Measurements from ENCODE around the gene CLEC2D.

The CLEC2D gene

GRCh38 chr12:9636851-9637206 lies 32.7 kb upstream of the CLEC2D start:
- H3K79me1 ChIP-seq (replicated peaks; ENCODE audit: low read length, poor library complexity, severe bottlenecking): no peaks in the 10 kb centered on the region
- no peak overlapping the region for H3K14ac ChIP-seq (ENCODE audit: low read length in 2 of 2)
- H2BK120ac ChIP-seq (ENCODE audit: low read depth, low read length): no peak overlapping the region
- peak overlapping the region in 1 of 2 experiments; percentile 16 for H3K4ac ChIP-seq (ENCODE audit: low read depth in 1 of 2, low read length in 2 of 2)
- H2AK5ac ChIP-seq (ENCODE audit: low read length, severe bottlenecking): no peak overlapping the region
- H3K4me3 ChIP-seq (ENCODE audit: insufficient read depth in 1 of 2, low read depth in 1 of 2, low read length in 2 of 2): no peak overlapping the region
- H2BK15ac ChIP-seq (ENCODE audit: low read depth, poor library complexity, severe bottlenecking): no peak overlapping the region
- peaks cover 0 to 3% of the 10 kb centered on the region in 2 experiments for H3K36me3 ChIP-seq (ENCODE audit: control insufficient read depth in 1 of 2, insufficient read depth in 2 of 2, low read depth in 1 of 2, low read length in 2 of 2)
- no peak overlapping the region for H4K8ac ChIP-seq (ENCODE audit: low read length)
- no peak overlapping the region for H3K4me2 ChIP-seq (ENCODE audit: low read length, poor library complexity, severe bottlenecking)
- no peak for DNase-seq
- H3K4me1 ChIP-seq (ENCODE audit: control insufficient read depth, insufficient read depth, low read depth, low read length): no peaks in the 10 kb centered on the region
- 88% methylated on average over 5 of the region's 5 CpGs for WGBS
- no peak overlapping the region for H2AFZ ChIP-seq (ENCODE audit: low read depth, low read length)
- no peak overlapping the region for H2BK12ac ChIP-seq (ENCODE audit: low read length in 2 of 2)
- H3K9me3 ChIP-seq (ENCODE audit: control insufficient read depth, low read length): no peaks in the 10 kb centered on the region
- no peak overlapping the region for H3K9ac ChIP-seq (ENCODE audit: low read length)
- no peak overlapping the region for H4K91ac ChIP-seq (ENCODE audit: low read length)
- H3K27me3 ChIP-seq (ENCODE audit: control insufficient read depth in 1 of 2, insufficient read depth in 1 of 2, low read length in 2 of 2): no peaks in the 10 kb centered on the region
- H3K27ac ChIP-seq (ENCODE audit: low read length, poor library complexity, severe bottlenecking): no peak overlapping the region
- H2BK5ac ChIP-seq (ENCODE audit: low read depth, low read length, poor library complexity, severe bottlenecking): no peak overlapping the region
- no peak overlapping the region for H3K23ac ChIP-seq (ENCODE audit: low read length in 2 of 2)
- no peak overlapping the region for H3K18ac ChIP-seq (ENCODE audit: low read depth in 1 of 2, low read length in 2 of 2)

DNA sequence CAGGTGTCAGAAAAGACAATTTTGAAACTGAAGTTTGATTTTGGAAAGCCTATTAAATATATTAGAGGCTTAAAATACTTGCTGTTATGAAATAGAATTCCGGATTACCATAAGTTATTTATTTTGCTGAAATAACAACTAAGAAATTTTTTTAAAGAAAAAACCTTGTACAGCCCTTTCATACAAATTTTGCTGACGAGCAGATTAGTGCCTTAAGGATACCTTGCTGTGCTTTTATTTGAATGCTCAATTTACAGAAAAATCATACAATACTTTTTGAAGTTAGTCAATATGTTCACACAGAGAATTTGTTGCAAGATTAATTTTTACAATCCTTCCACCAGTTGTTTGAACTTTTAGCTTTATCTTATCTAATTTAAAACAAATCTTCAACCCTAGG lies 29.5 kb upstream of the CLEC2D start:
- Histone ChIP-seq H3K4me3 (ENCODE audit: insufficient read depth in 1 of 2, low read depth in 1 of 2, low read length in 2 of 2) (no peak overlapping the region), H3K27ac (ENCODE audit: low read length, poor library complexity, severe bottlenecking) (no peak overlapping the region), H3K79me1 (replicated peaks; ENCODE audit: low read length, poor library complexity, severe bottlenecking) (no peaks in the 10 kb centered on the region), H2BK15ac (ENCODE audit: low read depth, poor library complexity, severe bottlenecking) (no peak overlapping the region), H3K23ac (ENCODE audit: low read length in 2 of 2) (no peak overlapping the region), H3K14ac (ENCODE audit: low read length in 2 of 2) (no peak overlapping the region), H2BK120ac (ENCODE audit: low read depth, low read length) (no peak overlapping the region), H3K4me2 (ENCODE audit: low read length, poor library complexity, severe bottlenecking) (no peak overlapping the region), H2BK5ac (ENCODE audit: low read depth, low read length, poor library complexity, severe bottlenecking) (no peak overlapping the region), H2BK12ac (ENCODE audit: low read length in 2 of 2) (no peak overlapping the region), H3K4ac (ENCODE audit: low read depth in 1 of 2, low read length in 2 of 2) (no peak overlapping the region), H3K4me1 (ENCODE audit: control insufficient read depth, insufficient read depth, low read depth, low read length) (no peaks in the 10 kb centered on the region), H4K8ac (ENCODE audit: low read length) (no peak overlapping the region), H3K9me3 (ENCODE audit: control insufficient read depth, low read length) (no peaks in the 10 kb centered on the region), H3K9ac (ENCODE audit: low read length) (no peak overlapping the region), H3K36me3 (ENCODE audit: control insufficient read depth in 1 of 2, insufficient read depth in 2 of 2, low read depth in 1 of 2, low read length in 2 of 2) (peaks cover 0 to 3% of the 10 kb centered on the region in 2 experiments), H3K18ac (ENCODE audit: low read depth in 1 of 2, low read length in 2 of 2) (no peak overlapping the region), H3K27me3 (ENCODE audit: control insufficient read depth in 1 of 2, insufficient read depth in 1 of 2, low read length in 2 of 2) (no peaks in the 10 kb centered on the region), H2AK5ac (ENCODE audit: low read length, severe bottlenecking) (no peak overlapping the region), H4K91ac (ENCODE audit: low read length) (no peak overlapping the region), H2AFZ (ENCODE audit: low read depth, low read length) (no peak overlapping the region)
- DNase-seq: no peak
- no CpG with 5 or more reads among the region's 2 CpGs for WGBS

- no peak overlapping the region for H2BK5ac ChIP-seq (ENCODE audit: low read depth, low read length, poor library complexity, severe bottlenecking)
- no peaks in the 10 kb centered on the region for H3K27me3 ChIP-seq (ENCODE audit: control insufficient read depth in 1 of 2, insufficient read depth in 1 of 2, low read length in 2 of 2)
- H2AK5ac ChIP-seq (ENCODE audit: low read length, severe bottlenecking): no peak overlapping the region
- 90% methylated on average over 15 of the region's 15 CpGs for WGBS
- H3K14ac ChIP-seq (ENCODE audit: low read length in 2 of 2): no peak overlapping the region
- H3K36me3 ChIP-seq (ENCODE audit: control insufficient read depth in 1 of 2, insufficient read depth in 2 of 2, low read depth in 1 of 2, low read length in 2 of 2): peaks cover 0 to 3% of the 10 kb centered on the region in 2 experiments
- no peaks in the 10 kb centered on the region for H3K9me3 ChIP-seq (ENCODE audit: control insufficient read depth, low read length)
- no peak overlapping the region for H3K18ac ChIP-seq (ENCODE audit: low read depth in 1 of 2, low read length in 2 of 2)
- H3K4me1 ChIP-seq (ENCODE audit: control insufficient read depth, insufficient read depth, low read depth, low read length): peaks cover 2% of the 10 kb centered on the region
- H4K91ac ChIP-seq (ENCODE audit: low read length): no peak overlapping the region
- no peaks in the 10 kb centered on the region for H3K79me1 ChIP-seq (replicated peaks; ENCODE audit: low read length, poor library complexity, severe bottlenecking)
- no peak overlapping the region for H3K4me3 ChIP-seq (ENCODE audit: insufficient read depth in 1 of 2, low read depth in 1 of 2, low read length in 2 of 2)
- DNase-seq: no peak
- no peak overlapping the region for H2AFZ ChIP-seq (ENCODE audit: low read depth, low read length)
- no peak overlapping the region for H3K4ac ChIP-seq (ENCODE audit: low read depth in 1 of 2, low read length in 2 of 2)
- H3K27ac ChIP-seq (ENCODE audit: low read length, poor library complexity, severe bottlenecking): no peak overlapping the region
- H2BK120ac ChIP-seq (ENCODE audit: low read depth, low read length): no peak overlapping the region
- H2BK12ac ChIP-seq (ENCODE audit: low read length in 2 of 2): no peak overlapping the region
- H3K4me2 ChIP-seq (ENCODE audit: low read length, poor library complexity, severe bottlenecking): no peak overlapping the region
- H3K9ac ChIP-seq (ENCODE audit: low read length): no peak overlapping the region
- no peak overlapping the region for H2BK15ac ChIP-seq (ENCODE audit: low read depth, poor library complexity, severe bottlenecking)
- H4K8ac ChIP-seq (ENCODE audit: low read length): no peak overlapping the region
- H3K23ac ChIP-seq (ENCODE audit: low read length in 2 of 2): no peak overlapping the region
Observed at GRCh38 chr12:9642606-9643265, 26.8 kb upstream of the CLEC2D start.

GRCh38 chr12:9643266-9643660 lies 26.2 kb upstream of the CLEC2D start:
- H3K4me1 ChIP-seq (ENCODE audit: control insufficient read depth, insufficient read depth, low read depth, low read length): peaks cover 3% of the 10 kb centered on the region
- no peak overlapping the region for H4K91ac ChIP-seq (ENCODE audit: low read length)

More at GRCh38 chr12:9643266-9643660, 26.2 kb upstream of the CLEC2D start:
- Histone ChIP-seq H4K8ac (ENCODE audit: low read length) (no peak overlapping the region), H3K4ac (ENCODE audit: low read depth in 1 of 2, low read length in 2 of 2) (no peak overlapping the region), H3K27me3 (ENCODE audit: control insufficient read depth in 1 of 2, insufficient read depth in 1 of 2, low read length in 2 of 2) (no peaks in the 10 kb centered on the region), H2BK12ac (ENCODE audit: low read length in 2 of 2) (no peak overlapping the region), H3K14ac (ENCODE audit: low read length in 2 of 2) (no peak overlapping the region), H3K36me3 (ENCODE audit: control insufficient read depth in 1 of 2, insufficient read depth in 2 of 2, low read depth in 1 of 2, low read length in 2 of 2) (peaks cover 0 to 3% of the 10 kb centered on the region in 2 experiments), H2AK5ac (ENCODE audit: low read length, severe bottlenecking) (no peak overlapping the region), H3K18ac (ENCODE audit: low read depth in 1 of 2, low read length in 2 of 2) (no peak overlapping the region), H3K27ac (ENCODE audit: low read length, poor library complexity, severe bottlenecking) (no peak overlapping the region), H2BK15ac (ENCODE audit: low read depth, poor library complexity, severe bottlenecking) (no peak overlapping the region), H2AFZ (ENCODE audit: low read depth, low read length) (no peak overlapping the region), H3K9ac (ENCODE audit: low read length) (no peak overlapping the region), H3K4me3 (ENCODE audit: insufficient read depth in 1 of 2, low read depth in 1 of 2, low read length in 2 of 2) (no peak overlapping the region), H3K79me1 (replicated peaks; ENCODE audit: low read length, poor library complexity, severe bottlenecking) (no peaks in the 10 kb centered on the region), H3K9me3 (ENCODE audit: control insufficient read depth, low read length) (no peaks in the 10 kb centered on the region), H2BK120ac (ENCODE audit: low read depth, low read length) (no peak overlapping the region), H3K4me2 (ENCODE audit: low read length, poor library complexity, severe bottlenecking) (no peak overlapping the region), H2BK5ac (ENCODE audit: low read depth, low read length, poor library complexity, severe bottlenecking) (no peak overlapping the region), H3K23ac (ENCODE audit: low read length in 2 of 2) (no peak overlapping the region)
- no peak for DNase-seq

All from mesenchymal stem cell (in vitro differentiated cells and primary cell).